GM10248 (cell line): Measurements from ENCODE around the gene TTLL4.
A peak's percentile ranks its signal among the peaks of the same experiment; 100 is the strongest.

Source experiments
- CTCF ChIA-PET: fragments of 300-600 bp; sonication (Branson Sonifier 250); formaldehyde crosslinking; extraction: SDS; loops from one replicate; lab custom pipeline; 2021; ENCODE audit warnings: antibody characterized with exemption; lab: Yijun Ruan, JAX
- POLR2A ChIA-PET: fragments of 350-650 bp; sonication (Branson Sonifier 250); formaldehyde crosslinking; extraction: SDS; loops from one replicate; lab custom pipeline; 2020; ENCODE audit warnings: antibody characterized with exemption; lab: Yijun Ruan, JAX
- DNase-seq: peaks from one replicate; pipeline ENCODE4 v3.0.0; 2012; ENCODE audit errors: extremely low spot score
- CTCF ChIP-seq: IDR thresholded peaks from 2 replicates; pipeline ENCODE4 v1.5.1; 2012; ENCODE audit warnings: mild to moderate bottlenecking, low read depth; ENCODE audit errors: extremely low read depth, missing control alignments, control extremely low read depth

The TTLL4 gene

GRCh38 chr2:218698885-218699284 is 11.8 kb upstream of the TTLL4 start:
- no peak for TF ChIP-seq CTCF
- DNase-seq, result no peak
- ChIA-PET POLR2A (interaction anchor here (0.6 kb wide), 1 partner anchor 15 kb away, joined by 3 read pairs; no protein-coding TSS in a partner anchor), CTCF (interaction anchor here (0.9 to 3.8 kb wide), 4 partner anchors 11 to 153 kb away, joined by 3 to 16 read pairs (median 7); partner anchors contain the start of gene TTLL4)

GRCh38 chr2:218701806-218702205 is 8.8 kb upstream of the TTLL4 start:
- no peak for DNase-seq
- POLR2A ChIA-PET, result no interaction called here

GRCh38 chr2:218703341-218703740 is 7.3 kb upstream of the TTLL4 start:
- TF ChIP-seq CTCF, result no peak
- no peak for DNase-seq
- ChIA-PET POLR2A (no interaction called here), CTCF (no interaction called here)

More at GRCh38 chr2:218701806-218702205, 8.8 kb upstream of the TTLL4 start:
- TF ChIP-seq CTCF, result no peak
- CTCF ChIA-PET, result interaction anchor here (0.8 to 1.6 kb wide), 6 partner anchors 9 to 196 kb away, joined by 3 to 7 read pairs (median 3); partner anchors contain the start of gene TTLL4

GRCh38 chr2:218708086-218708485 is 2.5 kb upstream of the TTLL4 start:
- no peak for TF ChIP-seq CTCF
- ChIA-PET CTCF (interaction anchor here (0.9 to 1.8 kb wide), 12 partner anchors 10 to 190 kb away, joined by 3 to 7 read pairs (median 3); partner anchors contain the start of genes RNF25 and STK36), POLR2A (interaction anchor here (0.7 kb wide), 1 partner anchor 441 kb away, joined by 5 read pairs; no protein-coding TSS in a partner anchor)
- peak; percentile 45 for DNase-seq

GRCh38 chr2:218709908-218710307 is 727 bp upstream of the TTLL4 start:
- CTCF ChIA-PET, result interaction anchor here (0.6 to 3.0 kb wide), 24 partner anchors 8 to 470 kb away, joined by 3 to 39 read pairs (median 5); partner anchors contain the start of genes BCS1L, RNF25, STK36 and ZNF142
- DNase-seq, result no peak
- POLR2A ChIA-PET, result no interaction called here
- TF ChIP-seq CTCF, result no peak

- CTCF ChIA-PET, result interaction anchor here (0.6 to 3.0 kb wide), 25 partner anchors 8 to 469 kb away, joined by 3 to 39 read pairs (median 5); partner anchors contain the start of genes BCS1L, RNF25, STK36 and ZNF142
Observed at GRCh38 chr2:218710334-218710686, 325 bp upstream of the TTLL4 start.

More at GRCh38 chr2:218710334-218710686, 325 bp upstream of the TTLL4 start:
- POLR2A ChIA-PET, result no interaction called here
- TF ChIP-seq CTCF, result no peak
- DNase-seq, result no peak
